ENCODE measurements around the gene TMEM88.

- TF ChIP-seq MAX (IDR thresholded peaks at IDR 0.05) (no peak), SIN3A (IDR thresholded peaks at IDR 0.05; ENCODE audit: low read depth) (no peak), POLR2AphosphoS5 (IDR thresholded peaks at IDR 0.05; ENCODE audit: low read depth, low read length) (no peak; the same call in 1 of the 2 replicates), ATF3 (IDR thresholded peaks at IDR 0.05) (no peak), POLR2A (IDR thresholded peaks at IDR 0.05; ENCODE audit: borderline replicate concordance, extremely low read depth, insufficient read depth, insufficient read length) (no peak), EZH2phosphoT487 (IDR thresholded peaks at IDR 0.05; ENCODE audit: borderline replicate concordance) (no peak), YY1 (IDR thresholded peaks at IDR 0.05; ENCODE audit: extremely low read depth, insufficient replicate concordance, low read depth, low read length) (no peak)
- TF ChIP-seq, protein P1, sequence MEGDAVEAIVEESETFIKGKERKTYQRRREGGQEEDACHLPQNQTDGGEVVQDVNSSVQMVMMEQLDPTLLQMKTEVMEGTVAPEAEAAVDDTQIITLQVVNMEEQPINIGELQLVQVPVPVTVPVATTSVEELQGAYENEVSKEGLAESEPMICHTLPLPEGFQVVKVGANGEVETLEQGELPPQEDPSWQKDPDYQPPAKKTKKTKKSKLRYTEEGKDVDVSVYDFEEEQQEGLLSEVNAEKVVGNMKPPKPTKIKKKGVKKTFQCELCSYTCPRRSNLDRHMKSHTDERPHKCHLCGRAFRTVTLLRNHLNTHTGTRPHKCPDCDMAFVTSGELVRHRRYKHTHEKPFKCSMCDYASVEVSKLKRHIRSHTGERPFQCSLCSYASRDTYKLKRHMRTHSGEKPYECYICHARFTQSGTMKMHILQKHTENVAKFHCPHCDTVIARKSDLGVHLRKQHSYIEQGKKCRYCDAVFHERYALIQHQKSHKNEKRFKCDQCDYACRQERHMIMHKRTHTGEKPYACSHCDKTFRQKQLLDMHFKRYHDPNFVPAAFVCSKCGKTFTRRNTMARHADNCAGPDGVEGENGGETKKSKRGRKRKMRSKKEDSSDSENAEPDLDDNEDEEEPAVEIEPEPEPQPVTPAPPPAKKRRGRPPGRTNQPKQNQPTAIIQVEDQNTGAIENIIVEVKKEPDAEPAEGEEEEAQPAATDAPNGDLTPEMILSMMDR (IDR thresholded peaks at IDR 0.05 in 2 of 3, conservative IDR thresholded peaks at IDR 0.05 in 1 of 3; ENCODE audit: borderline replicate concordance in 1 of 3, insufficient read depth in 1 of 3, low read depth in 2 of 3, low read length in 2 of 3): no peak
Observed at GRCh38 chr17:7854851-7855659, at the start of gene TMEM88.

All from HCT116 (cell line).